ENCODE data around the gene PIP4K2A. TPM values are rescaled to one million over a fixed set of nuclear protein-coding genes. Genes with fewer than 3 reads are reported as not detected.

PIP4K2A gene
- total and polyA plus RNA-seq, 2 of the 13 experiments (the other 11 are each of a cell fraction or from before 2014, with no cell fraction given) = 9.1 to 22.6 TPM

DNA sequence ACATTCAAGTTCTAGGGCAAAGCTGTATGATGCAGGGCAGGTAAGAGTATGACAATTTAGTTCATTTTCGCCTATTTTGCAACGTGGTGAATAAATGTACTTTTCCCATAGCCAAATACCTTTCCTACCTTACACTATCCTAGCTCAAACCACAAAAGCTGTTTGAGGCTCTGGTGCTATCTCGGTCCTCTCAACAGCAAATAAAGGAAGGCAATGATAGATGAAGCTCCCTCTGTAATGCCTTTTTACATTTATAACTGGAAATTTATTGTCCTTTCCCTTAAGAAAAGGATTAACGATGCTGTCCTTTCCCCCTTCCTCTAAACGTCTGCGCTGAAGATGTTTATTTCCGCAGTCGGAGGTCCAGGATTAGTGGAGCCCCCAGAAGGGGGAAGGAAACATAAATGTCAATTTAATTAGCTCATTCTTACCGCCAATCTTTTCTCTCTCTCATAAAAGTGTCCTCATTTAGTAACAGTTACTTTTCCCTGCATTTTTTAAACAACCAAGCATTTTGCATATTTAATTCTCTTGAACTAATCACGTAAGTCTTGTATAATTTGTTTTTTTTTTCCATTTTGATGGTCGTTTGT is 114.6 kb downstream of the PIP4K2A start:
- ATAC-seq = no peak
- Histone ChIP-seq H2AFZ (ENCODE audit: low read length) (no peak overlapping the region), H3K9me3 (ENCODE audit: low read length) (no peaks in the 10 kb centered on the region), H3K4me1 (ENCODE audit: insufficient read depth, low read length) (no peaks in the 10 kb centered on the region), H3K27ac (ENCODE audit: extremely low read length, insufficient read depth, low read length) (no peak overlapping the region), H3K4me2 (ENCODE audit: low read depth, low read length) (no peak overlapping the region), H4K20me1 (ENCODE audit: insufficient read depth, low read length) (no peaks in the 10 kb centered on the region), H3K79me2 (ENCODE audit: insufficient read depth, low read length) (no peaks in the 10 kb centered on the region), H3K27me3 (ENCODE audit: control insufficient read depth in 1 of 2, insufficient read depth in 2 of 2, low read length in 2 of 2) (no peaks in the 10 kb centered on the region), H3K36me3 (replicated peaks in 1 of 2; ENCODE audit: control insufficient read depth in 1 of 2, insufficient read depth in 2 of 2, low read length in 2 of 2) (peaks cover 0 to 3% of the 10 kb centered on the region in 2 experiments; a peak in 4 of 5 replicates), H3K9ac (ENCODE audit: insufficient read depth, low read depth, low read length) (no peak overlapping the region), H3K4me3 (replicated peaks in 1 of 3; ENCODE audit: insufficient read depth in 1 of 3, low read depth in 2 of 3, low read length in 3 of 3) (no peak overlapping the region)
- DNase-seq (ENCODE audit: low spot score) = no peak
- no peak for FAIRE-seq
- ChIA-PET CTCF (ENCODE audit: low intra/inter-chr PET ratio, low total read pairs) (no interaction called here), POLR2A (no interaction called here)
- no TSS peak for BruUV-seq (replicated peaks)
- no peak for TF ChIP-seq ZNF24 (IDR thresholded peaks at IDR 0.05)
- no peak for TF ChIP-seq JUND (CRISPR knock-in tag; IDR thresholded peaks at IDR 0.05)
- no peak for TF ChIP-seq ZNF350 (CRISPR knock-in tag; IDR thresholded peaks at IDR 0.05; ENCODE audit: borderline replicate concordance, low read depth)
- TF ChIP-seq, protein P1, sequence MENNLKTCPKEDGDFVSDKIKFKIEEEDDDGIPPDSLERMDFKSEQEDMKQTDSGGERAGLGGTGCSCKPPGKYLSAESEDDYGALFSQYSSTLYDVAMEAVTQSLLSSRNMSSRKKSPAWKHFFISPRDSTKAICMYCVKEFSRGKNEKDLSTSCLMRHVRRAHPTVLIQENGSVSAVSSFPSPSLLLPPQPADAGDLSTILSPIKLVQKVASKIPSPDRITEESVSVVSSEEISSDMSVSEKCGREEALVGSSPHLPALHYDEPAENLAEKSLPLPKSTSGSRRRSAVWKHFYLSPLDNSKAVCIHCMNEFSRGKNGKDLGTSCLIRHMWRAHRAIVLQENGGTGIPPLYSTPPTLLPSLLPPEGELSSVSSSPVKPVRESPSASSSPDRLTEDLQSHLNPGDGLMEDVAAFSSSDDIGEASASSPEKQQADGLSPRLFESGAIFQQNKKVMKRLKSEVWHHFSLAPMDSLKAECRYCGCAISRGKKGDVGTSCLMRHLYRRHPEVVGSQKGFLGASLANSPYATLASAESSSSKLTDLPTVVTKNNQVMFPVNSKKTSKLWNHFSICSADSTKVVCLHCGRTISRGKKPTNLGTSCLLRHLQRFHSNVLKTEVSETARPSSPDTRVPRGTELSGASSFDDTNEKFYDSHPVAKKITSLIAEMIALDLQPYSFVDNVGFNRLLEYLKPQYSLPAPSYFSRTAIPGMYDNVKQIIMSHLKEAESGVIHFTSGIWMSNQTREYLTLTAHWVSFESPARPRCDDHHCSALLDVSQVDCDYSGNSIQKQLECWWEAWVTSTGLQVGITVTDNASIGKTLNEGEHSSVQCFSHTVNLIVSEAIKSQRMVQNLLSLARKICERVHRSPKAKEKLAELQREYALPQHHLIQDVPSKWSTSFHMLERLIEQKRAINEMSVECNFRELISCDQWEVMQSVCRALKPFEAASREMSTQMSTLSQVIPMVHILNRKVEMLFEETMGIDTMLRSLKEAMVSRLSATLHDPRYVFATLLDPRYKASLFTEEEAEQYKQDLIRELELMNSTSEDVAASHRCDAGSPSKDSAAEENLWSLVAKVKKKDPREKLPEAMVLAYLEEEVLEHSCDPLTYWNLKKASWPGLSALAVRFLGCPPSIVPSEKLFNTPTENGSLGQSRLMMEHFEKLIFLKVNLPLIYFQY (CRISPR knock-in tag; IDR thresholded peaks at IDR 0.05; ENCODE audit: borderline replicate concordance) = no peak
- TF ChIP-seq, protein P2, sequence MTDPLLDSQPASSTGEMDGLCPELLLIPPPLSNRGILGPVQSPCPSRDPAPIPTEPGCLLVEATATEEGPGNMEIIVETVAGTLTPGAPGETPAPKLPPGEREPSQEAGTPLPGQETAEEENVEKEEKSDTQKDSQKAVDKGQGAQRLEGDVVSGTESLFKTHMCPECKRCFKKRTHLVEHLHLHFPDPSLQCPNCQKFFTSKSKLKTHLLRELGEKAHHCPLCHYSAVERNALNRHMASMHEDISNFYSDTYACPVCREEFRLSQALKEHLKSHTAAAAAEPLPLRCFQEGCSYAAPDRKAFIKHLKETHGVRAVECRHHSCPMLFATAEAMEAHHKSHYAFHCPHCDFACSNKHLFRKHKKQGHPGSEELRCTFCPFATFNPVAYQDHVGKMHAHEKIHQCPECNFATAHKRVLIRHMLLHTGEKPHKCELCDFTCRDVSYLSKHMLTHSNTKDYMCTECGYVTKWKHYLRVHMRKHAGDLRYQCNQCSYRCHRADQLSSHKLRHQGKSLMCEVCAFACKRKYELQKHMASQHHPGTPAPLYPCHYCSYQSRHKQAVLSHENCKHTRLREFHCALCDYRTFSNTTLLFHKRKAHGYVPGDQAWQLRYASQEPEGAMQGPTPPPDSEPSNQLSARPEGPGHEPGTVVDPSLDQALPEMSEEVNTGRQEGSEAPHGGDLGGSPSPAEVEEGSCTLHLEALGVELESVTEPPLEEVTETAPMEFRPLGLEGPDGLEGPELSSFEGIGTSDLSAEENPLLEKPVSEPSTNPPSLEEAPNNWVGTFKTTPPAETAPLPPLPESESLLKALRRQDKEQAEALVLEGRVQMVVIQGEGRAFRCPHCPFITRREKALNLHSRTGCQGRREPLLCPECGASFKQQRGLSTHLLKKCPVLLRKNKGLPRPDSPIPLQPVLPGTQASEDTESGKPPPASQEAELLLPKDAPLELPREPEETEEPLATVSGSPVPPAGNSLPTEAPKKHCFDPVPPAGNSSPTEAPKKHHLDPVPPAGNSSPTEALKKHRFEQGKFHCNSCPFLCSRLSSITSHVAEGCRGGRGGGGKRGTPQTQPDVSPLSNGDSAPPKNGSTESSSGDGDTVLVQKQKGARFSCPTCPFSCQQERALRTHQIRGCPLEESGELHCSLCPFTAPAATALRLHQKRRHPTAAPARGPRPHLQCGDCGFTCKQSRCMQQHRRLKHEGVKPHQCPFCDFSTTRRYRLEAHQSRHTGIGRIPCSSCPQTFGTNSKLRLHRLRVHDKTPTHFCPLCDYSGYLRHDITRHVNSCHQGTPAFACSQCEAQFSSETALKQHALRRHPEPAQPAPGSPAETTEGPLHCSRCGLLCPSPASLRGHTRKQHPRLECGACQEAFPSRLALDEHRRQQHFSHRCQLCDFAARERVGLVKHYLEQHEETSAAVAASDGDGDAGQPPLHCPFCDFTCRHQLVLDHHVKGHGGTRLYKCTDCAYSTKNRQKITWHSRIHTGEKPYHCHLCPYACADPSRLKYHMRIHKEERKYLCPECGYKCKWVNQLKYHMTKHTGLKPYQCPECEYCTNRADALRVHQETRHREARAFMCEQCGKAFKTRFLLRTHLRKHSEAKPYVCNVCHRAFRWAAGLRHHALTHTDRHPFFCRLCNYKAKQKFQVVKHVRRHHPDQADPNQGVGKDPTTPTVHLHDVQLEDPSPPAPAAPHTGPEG (CRISPR knock-in tag; IDR thresholded peaks at IDR 0.05) = no peak
- no peak for TF ChIP-seq ZNF563 (CRISPR knock-in tag; IDR thresholded peaks at IDR 0.05)
- TF ChIP-seq PTBP1 (IDR thresholded peaks at IDR 0.05; ENCODE audit: low read depth, low read length, poor library complexity, severe bottlenecking) = no peak
- in situ Hi-C loops (cut with HindIII; ENCODE audit: extremely low pct_ligation_motif_present, low pct_unique_long_range_greater_than_20kb) (loop anchor here (10.0 kb wide), 1 partner anchor 115 kb away; the partner anchor contains the start of gene PIP4K2A), intact Hi-C loops (cut with micrococcal nuclease; ENCODE audit: unreplicated experiment) (no loop called here)
- WGBS (ENCODE audit: low lambda C conversion rate) = 96% methylated on average over 11 of the region's 11 CpGs
